ENCODE results near the gene HPS6.

GRCh38 chr10:102086196-102086595, 21.0 kb downstream of the HPS6 start:
- TF ChIP-seq, protein P1, sequence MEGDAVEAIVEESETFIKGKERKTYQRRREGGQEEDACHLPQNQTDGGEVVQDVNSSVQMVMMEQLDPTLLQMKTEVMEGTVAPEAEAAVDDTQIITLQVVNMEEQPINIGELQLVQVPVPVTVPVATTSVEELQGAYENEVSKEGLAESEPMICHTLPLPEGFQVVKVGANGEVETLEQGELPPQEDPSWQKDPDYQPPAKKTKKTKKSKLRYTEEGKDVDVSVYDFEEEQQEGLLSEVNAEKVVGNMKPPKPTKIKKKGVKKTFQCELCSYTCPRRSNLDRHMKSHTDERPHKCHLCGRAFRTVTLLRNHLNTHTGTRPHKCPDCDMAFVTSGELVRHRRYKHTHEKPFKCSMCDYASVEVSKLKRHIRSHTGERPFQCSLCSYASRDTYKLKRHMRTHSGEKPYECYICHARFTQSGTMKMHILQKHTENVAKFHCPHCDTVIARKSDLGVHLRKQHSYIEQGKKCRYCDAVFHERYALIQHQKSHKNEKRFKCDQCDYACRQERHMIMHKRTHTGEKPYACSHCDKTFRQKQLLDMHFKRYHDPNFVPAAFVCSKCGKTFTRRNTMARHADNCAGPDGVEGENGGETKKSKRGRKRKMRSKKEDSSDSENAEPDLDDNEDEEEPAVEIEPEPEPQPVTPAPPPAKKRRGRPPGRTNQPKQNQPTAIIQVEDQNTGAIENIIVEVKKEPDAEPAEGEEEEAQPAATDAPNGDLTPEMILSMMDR (IDR thresholded peaks at IDR 0.05): no peak
- no peak for TF ChIP-seq CREM (CRISPR knock-in tag; IDR thresholded peaks at IDR 0.05)

All from WTC11 (cell line).